Gastrocnemius medialis (tissue), 4 donors: Measurements from ENCODE around the gene DCP1B.

Source experiments
- POLR2A ChIP-seq, 2 donors: fragments of 450-650 bp; IDR thresholded peaks; one replicate each; pipeline ENCODE4 v1.6.1; 2017; ENCODE audit warnings: antibody characterized with exemption in 2 of 2, mild to moderate bottlenecking in 2 of 2, moderate library complexity in 2 of 2
- TF ChIP-seq, protein P1 (sequence below), 5 experiments: fragments of 450-650 bp in 3 of 5; fragments of 200-600 bp in 2 of 5; sonication (generic) in 2 of 5; IDR thresholded peaks in 4 of 5; conservative IDR thresholded peaks in 1 of 5; 1 replicate in 4 of 5; 2 replicates in 1 of 5; pipeline ENCODE4 v1.5.1; 2016 to 2019; ENCODE audit warnings: antibody characterized with exemption in 5 of 5, mild to moderate bottlenecking in 3 of 5, moderate library complexity in 3 of 5

GRCh38 chr12:1913377-1914113, 90.7 kb downstream of the DCP1B start:
- TF ChIP-seq, protein P1, sequence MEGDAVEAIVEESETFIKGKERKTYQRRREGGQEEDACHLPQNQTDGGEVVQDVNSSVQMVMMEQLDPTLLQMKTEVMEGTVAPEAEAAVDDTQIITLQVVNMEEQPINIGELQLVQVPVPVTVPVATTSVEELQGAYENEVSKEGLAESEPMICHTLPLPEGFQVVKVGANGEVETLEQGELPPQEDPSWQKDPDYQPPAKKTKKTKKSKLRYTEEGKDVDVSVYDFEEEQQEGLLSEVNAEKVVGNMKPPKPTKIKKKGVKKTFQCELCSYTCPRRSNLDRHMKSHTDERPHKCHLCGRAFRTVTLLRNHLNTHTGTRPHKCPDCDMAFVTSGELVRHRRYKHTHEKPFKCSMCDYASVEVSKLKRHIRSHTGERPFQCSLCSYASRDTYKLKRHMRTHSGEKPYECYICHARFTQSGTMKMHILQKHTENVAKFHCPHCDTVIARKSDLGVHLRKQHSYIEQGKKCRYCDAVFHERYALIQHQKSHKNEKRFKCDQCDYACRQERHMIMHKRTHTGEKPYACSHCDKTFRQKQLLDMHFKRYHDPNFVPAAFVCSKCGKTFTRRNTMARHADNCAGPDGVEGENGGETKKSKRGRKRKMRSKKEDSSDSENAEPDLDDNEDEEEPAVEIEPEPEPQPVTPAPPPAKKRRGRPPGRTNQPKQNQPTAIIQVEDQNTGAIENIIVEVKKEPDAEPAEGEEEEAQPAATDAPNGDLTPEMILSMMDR (IDR thresholded peaks at IDR 0.05 in 4 of 5, conservative IDR thresholded peaks at IDR 0.05 in 1 of 5): no peak
- TF ChIP-seq POLR2A (IDR thresholded peaks at IDR 0.05): no peak
